ENCODE measurements around the gene ROBO1.

ROBO1 gene

DNA sequence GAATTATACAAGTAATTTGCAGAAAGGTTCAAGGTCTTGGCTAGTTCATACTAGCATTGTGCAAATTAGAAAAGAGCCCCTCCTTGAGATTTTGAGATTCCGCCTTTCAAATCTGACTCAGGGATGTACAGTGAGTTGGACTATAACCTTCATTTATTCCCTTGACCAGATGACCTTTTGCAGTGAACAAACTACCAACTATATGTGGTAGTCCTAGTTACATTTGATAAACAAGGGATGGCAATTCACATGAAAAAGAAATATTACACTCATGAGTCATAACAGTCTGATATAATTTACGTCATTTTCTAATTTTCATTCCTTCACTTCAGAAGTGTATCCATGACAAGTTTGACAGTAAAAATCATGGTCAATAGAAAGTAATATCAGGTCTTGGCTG, 860.4 kb downstream of the ROBO1 start:
- Histone ChIP-seq H3K4me1 (ENCODE audit: control insufficient read depth in 2 of 2, insufficient read depth in 2 of 2, low read length in 2 of 2) (no peaks in the 10 kb centered on the region), H3K9me3 (ENCODE audit: control insufficient read depth in 2 of 2, low read length in 2 of 2) (no peaks in the 10 kb centered on the region), H3K27me3 (ENCODE audit: control insufficient read depth in 2 of 2, insufficient read depth in 2 of 2, low read length in 2 of 2) (no peaks in the 10 kb centered on the region), H3K4me3 (ENCODE audit: low read length in 2 of 2) (no peak overlapping the region), H3K36me3 (ENCODE audit: control insufficient read depth in 2 of 2, insufficient read depth in 2 of 2, low read length in 2 of 2) (no peaks in the 10 kb centered on the region), H3K9ac (ENCODE audit: low read depth in 1 of 2, low read length in 2 of 2) (no peak overlapping the region), H3K27ac (ENCODE audit: low read depth in 2 of 2, low read length in 2 of 2) (no peak overlapping the region)

DNA sequence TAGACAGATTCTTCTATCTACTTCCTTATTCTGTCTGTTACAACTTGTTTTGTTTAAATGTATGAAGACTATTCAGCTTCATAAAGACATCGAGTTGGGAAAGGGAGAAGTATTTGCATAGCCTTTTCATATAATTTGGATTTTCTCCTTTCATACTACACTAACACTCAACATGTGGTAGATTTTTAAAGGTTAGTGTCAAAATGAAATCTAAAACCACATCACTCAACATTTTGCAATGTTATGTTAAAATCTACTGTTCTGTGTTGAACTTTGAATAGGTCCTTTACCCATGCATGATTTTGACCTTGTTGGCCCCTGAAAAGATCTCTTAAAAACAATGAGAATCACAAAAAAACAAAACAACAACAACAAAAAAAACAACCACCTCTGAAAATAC, 860.9 kb downstream of the ROBO1 start:
- Histone ChIP-seq H3K9ac (ENCODE audit: low read depth in 1 of 2, low read length in 2 of 2) (no peak overlapping the region), H3K4me1 (ENCODE audit: control insufficient read depth in 2 of 2, insufficient read depth in 2 of 2, low read length in 2 of 2) (no peaks in the 10 kb centered on the region), H3K9me3 (ENCODE audit: control insufficient read depth in 2 of 2, low read length in 2 of 2) (no peaks in the 10 kb centered on the region), H3K4me3 (ENCODE audit: low read length in 2 of 2) (no peak overlapping the region), H3K27me3 (ENCODE audit: control insufficient read depth in 2 of 2, insufficient read depth in 2 of 2, low read length in 2 of 2) (no peaks in the 10 kb centered on the region), H3K27ac (ENCODE audit: low read depth in 2 of 2, low read length in 2 of 2) (no peak overlapping the region), H3K36me3 (ENCODE audit: control insufficient read depth in 2 of 2, insufficient read depth in 2 of 2, low read length in 2 of 2) (no peaks in the 10 kb centered on the region)

DNA sequence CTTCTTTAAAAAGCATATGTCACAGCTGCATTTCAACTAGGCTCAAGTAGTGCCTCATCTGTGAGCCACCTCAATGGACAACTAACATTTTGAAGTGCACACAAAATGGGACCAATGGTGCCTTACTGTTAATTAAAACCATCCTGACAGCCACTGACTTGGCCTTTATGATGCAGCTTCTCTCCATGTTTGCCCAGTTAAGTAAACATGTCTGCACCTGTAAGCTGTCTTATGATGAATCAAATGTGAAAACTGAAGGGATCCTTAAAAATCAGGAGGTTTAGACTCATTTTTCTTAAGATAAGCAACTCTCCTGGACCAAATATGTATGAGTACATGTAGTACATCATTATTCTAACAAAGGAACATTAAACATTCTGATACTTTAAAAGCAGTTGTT, 861.6 kb downstream of the ROBO1 start:
- Histone ChIP-seq H3K9me3 (ENCODE audit: control insufficient read depth in 2 of 2, low read length in 2 of 2) (no peaks in the 10 kb centered on the region), H3K27me3 (ENCODE audit: control insufficient read depth in 2 of 2, insufficient read depth in 2 of 2, low read length in 2 of 2) (no peaks in the 10 kb centered on the region), H3K36me3 (ENCODE audit: control insufficient read depth in 2 of 2, insufficient read depth in 2 of 2, low read length in 2 of 2) (no peaks in the 10 kb centered on the region), H3K4me3 (ENCODE audit: low read length in 2 of 2) (no peak overlapping the region), H3K27ac (ENCODE audit: low read depth in 2 of 2, low read length in 2 of 2) (no peak overlapping the region), H3K9ac (ENCODE audit: low read depth in 1 of 2, low read length in 2 of 2) (no peak overlapping the region), H3K4me1 (ENCODE audit: control insufficient read depth in 2 of 2, insufficient read depth in 2 of 2, low read length in 2 of 2) (no peaks in the 10 kb centered on the region)

DNA sequence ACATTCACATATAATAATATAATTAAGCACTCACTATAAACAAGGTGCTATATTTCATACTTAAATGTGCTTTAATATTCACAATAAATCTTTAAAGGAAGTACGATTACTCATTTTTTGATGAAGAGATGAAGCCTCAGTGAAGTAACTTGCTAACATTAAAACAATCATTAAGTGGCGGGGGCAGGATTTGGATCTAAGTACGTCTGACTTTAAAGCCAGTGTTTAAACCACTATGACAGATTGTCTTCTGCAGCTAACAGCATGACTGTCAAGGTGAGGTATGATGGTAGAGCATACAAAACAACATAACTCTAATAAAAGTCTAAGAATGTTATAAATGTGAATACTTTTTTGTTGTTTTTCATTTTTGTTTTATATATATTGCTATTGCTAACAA, 862.1 kb downstream of the ROBO1 start:
- no peak overlapping the region for H3K9ac ChIP-seq (ENCODE audit: low read depth in 1 of 2, low read length in 2 of 2)
- no peaks in the 10 kb centered on the region for H3K4me1 ChIP-seq (ENCODE audit: control insufficient read depth in 2 of 2, insufficient read depth in 2 of 2, low read length in 2 of 2)
- H3K9me3 ChIP-seq (ENCODE audit: control insufficient read depth in 2 of 2, low read length in 2 of 2), result no peaks in the 10 kb centered on the region
- no peaks in the 10 kb centered on the region for H3K36me3 ChIP-seq (ENCODE audit: control insufficient read depth in 2 of 2, insufficient read depth in 2 of 2, low read length in 2 of 2)
- H3K4me3 ChIP-seq (ENCODE audit: low read length in 2 of 2), result no peak overlapping the region
- H3K27ac ChIP-seq (ENCODE audit: low read depth in 2 of 2, low read length in 2 of 2), result no peak overlapping the region
- no peaks in the 10 kb centered on the region for H3K27me3 ChIP-seq (ENCODE audit: control insufficient read depth in 2 of 2, insufficient read depth in 2 of 2, low read length in 2 of 2)

DNA sequence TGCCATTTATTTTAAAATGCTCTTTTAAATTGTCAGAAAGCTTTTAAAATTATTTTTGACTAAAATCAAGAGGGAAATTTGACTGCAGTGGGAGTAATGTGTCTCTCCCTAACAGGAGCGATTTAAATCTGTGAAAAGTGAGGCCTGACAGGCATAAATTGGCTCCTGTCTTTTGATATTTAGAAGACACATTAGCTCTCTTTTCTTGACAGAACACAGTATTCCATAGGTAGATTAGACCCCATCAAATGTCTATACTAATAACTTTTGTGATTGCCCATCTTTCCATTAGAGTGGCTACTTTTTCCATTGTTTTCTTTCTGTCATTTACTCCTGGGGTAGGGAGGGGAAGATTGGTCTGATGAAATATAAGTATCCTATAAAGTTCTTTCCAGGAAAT, 866.3 kb downstream of the ROBO1 start:
- Histone ChIP-seq H3K27me3 (ENCODE audit: control insufficient read depth in 2 of 2, insufficient read depth in 2 of 2, low read length in 2 of 2) (no peaks in the 10 kb centered on the region), H3K9ac (ENCODE audit: low read depth in 1 of 2, low read length in 2 of 2) (no peak overlapping the region), H3K27ac (ENCODE audit: low read depth in 2 of 2, low read length in 2 of 2) (no peak overlapping the region), H3K4me3 (ENCODE audit: low read length in 2 of 2) (no peak overlapping the region), H3K9me3 (ENCODE audit: control insufficient read depth in 2 of 2, low read length in 2 of 2) (no peaks in the 10 kb centered on the region), H3K36me3 (ENCODE audit: control insufficient read depth in 2 of 2, insufficient read depth in 2 of 2, low read length in 2 of 2) (no peaks in the 10 kb centered on the region), H3K4me1 (ENCODE audit: control insufficient read depth in 2 of 2, insufficient read depth in 2 of 2, low read length in 2 of 2) (no peaks in the 10 kb centered on the region)

DNA sequence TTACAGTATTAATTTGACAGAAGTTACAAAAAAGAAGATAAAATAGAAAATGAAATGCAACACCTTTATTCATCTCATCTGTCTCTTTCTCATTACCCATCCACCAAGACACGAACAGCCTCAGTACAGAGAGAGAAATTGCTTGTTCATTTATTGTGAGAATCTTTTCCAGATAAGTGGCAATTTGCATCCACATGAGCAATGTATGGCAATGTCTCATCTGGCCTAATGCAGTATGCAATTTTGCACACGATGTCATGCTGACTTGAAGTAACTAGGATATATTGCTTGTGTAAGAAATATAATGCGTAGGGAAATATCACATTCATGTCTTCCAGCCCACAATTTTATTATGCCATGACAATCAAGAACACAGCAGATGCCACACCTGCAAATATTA, 866.9 kb downstream of the ROBO1 start:
- no peak overlapping the region for H3K9ac ChIP-seq (ENCODE audit: low read depth in 1 of 2, low read length in 2 of 2)
- H3K27me3 ChIP-seq (ENCODE audit: control insufficient read depth in 2 of 2, insufficient read depth in 2 of 2, low read length in 2 of 2), result no peaks in the 10 kb centered on the region
- no peaks in the 10 kb centered on the region for H3K9me3 ChIP-seq (ENCODE audit: control insufficient read depth in 2 of 2, low read length in 2 of 2)
- H3K27ac ChIP-seq (ENCODE audit: low read depth in 2 of 2, low read length in 2 of 2), result no peak overlapping the region
- H3K4me3 ChIP-seq (ENCODE audit: low read length in 2 of 2), result no peak overlapping the region
- H3K36me3 ChIP-seq (ENCODE audit: control insufficient read depth in 2 of 2, insufficient read depth in 2 of 2, low read length in 2 of 2), result no peaks in the 10 kb centered on the region
- H3K4me1 ChIP-seq (ENCODE audit: control insufficient read depth in 2 of 2, insufficient read depth in 2 of 2, low read length in 2 of 2), result no peaks in the 10 kb centered on the region

DNA sequence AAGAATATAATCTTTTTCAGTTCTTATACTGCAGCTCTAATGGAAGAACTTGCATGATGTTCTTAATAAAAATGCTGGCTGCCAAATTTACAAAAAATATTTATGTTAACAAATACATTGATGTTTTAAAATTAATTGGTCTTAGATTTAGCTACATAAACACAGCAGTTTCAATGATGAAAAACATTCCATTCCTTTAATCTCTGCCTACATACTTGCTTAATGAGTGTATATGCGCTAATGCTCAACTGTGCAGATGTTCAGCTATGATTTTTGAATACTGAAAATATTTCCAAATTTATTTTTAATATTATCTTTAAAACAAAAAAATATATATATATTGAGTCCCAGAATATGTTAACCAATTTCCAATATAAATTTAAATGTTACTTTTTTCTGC, 867.4 kb downstream of the ROBO1 start:
- H3K9ac ChIP-seq (ENCODE audit: low read depth in 1 of 2, low read length in 2 of 2), result no peak overlapping the region
- no peak overlapping the region for H3K4me3 ChIP-seq (ENCODE audit: low read length in 2 of 2)
- H3K4me1 ChIP-seq (ENCODE audit: control insufficient read depth in 2 of 2, insufficient read depth in 2 of 2, low read length in 2 of 2), result no peaks in the 10 kb centered on the region
- H3K36me3 ChIP-seq (ENCODE audit: control insufficient read depth in 2 of 2, insufficient read depth in 2 of 2, low read length in 2 of 2), result no peaks in the 10 kb centered on the region
- H3K27ac ChIP-seq (ENCODE audit: low read depth in 2 of 2, low read length in 2 of 2), result no peak overlapping the region
- no peaks in the 10 kb centered on the region for H3K9me3 ChIP-seq (ENCODE audit: control insufficient read depth in 2 of 2, low read length in 2 of 2)
- no peaks in the 10 kb centered on the region for H3K27me3 ChIP-seq (ENCODE audit: control insufficient read depth in 2 of 2, insufficient read depth in 2 of 2, low read length in 2 of 2)

DNA sequence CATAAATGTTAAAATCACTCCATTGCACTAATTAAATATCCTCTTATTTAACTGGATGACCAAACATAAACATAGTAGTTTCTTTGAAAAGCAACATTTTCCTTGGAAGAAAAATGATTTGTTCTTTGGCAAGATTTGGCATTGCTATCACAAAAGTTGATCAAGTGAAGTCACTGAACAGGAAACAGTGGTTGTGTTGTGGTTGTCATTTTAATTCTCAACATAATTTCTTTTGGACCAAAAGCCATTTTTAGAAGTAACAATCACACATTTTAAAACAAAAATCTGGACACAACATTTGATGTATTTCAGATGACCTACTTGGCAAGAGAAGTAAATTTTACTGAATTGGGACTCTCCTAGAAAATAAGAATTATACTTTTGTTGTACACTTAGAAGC, 872.3 kb downstream of the ROBO1 start:
- Histone ChIP-seq H3K9ac (ENCODE audit: low read depth in 1 of 2, low read length in 2 of 2) (no peak overlapping the region), H3K27me3 (ENCODE audit: control insufficient read depth in 2 of 2, insufficient read depth in 2 of 2, low read length in 2 of 2) (no peaks in the 10 kb centered on the region), H3K9me3 (ENCODE audit: control insufficient read depth in 2 of 2, low read length in 2 of 2) (no peaks in the 10 kb centered on the region), H3K4me1 (ENCODE audit: control insufficient read depth in 2 of 2, insufficient read depth in 2 of 2, low read length in 2 of 2) (no peaks in the 10 kb centered on the region), H3K4me3 (ENCODE audit: low read length in 2 of 2) (no peak overlapping the region), H3K36me3 (ENCODE audit: control insufficient read depth in 2 of 2, insufficient read depth in 2 of 2, low read length in 2 of 2) (no peaks in the 10 kb centered on the region), H3K27ac (ENCODE audit: low read depth in 2 of 2, low read length in 2 of 2) (no peak overlapping the region)

DNA sequence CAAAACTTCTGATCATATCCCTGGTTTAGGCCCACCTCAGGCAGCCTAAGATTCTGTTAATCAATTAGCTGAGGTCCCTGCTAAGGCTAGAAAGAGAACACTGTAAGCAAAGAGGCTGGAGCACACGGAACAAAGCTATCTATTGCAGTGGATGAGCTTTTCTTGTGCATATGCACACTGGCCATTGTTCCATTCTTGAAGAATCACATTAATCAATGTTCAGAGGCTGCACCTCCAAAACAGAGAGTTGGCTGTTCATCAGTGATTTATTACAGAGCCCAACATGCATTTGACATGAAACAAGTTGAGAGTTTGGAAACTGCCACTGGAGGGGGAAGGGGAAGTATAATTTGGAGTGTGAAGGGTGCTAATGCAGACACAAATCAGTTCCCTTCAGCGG, 873.0 kb downstream of the ROBO1 start:
- Histone ChIP-seq H3K4me1 (ENCODE audit: control insufficient read depth in 2 of 2, insufficient read depth in 2 of 2, low read length in 2 of 2) (no peaks in the 10 kb centered on the region), H3K4me3 (ENCODE audit: low read length in 2 of 2) (no peak overlapping the region), H3K36me3 (ENCODE audit: control insufficient read depth in 2 of 2, insufficient read depth in 2 of 2, low read length in 2 of 2) (no peaks in the 10 kb centered on the region), H3K9ac (ENCODE audit: low read depth in 1 of 2, low read length in 2 of 2) (no peak overlapping the region), H3K27ac (ENCODE audit: low read depth in 2 of 2, low read length in 2 of 2) (no peak overlapping the region), H3K9me3 (ENCODE audit: control insufficient read depth in 2 of 2, low read length in 2 of 2) (no peaks in the 10 kb centered on the region), H3K27me3 (ENCODE audit: control insufficient read depth in 2 of 2, insufficient read depth in 2 of 2, low read length in 2 of 2) (no peaks in the 10 kb centered on the region)

DNA sequence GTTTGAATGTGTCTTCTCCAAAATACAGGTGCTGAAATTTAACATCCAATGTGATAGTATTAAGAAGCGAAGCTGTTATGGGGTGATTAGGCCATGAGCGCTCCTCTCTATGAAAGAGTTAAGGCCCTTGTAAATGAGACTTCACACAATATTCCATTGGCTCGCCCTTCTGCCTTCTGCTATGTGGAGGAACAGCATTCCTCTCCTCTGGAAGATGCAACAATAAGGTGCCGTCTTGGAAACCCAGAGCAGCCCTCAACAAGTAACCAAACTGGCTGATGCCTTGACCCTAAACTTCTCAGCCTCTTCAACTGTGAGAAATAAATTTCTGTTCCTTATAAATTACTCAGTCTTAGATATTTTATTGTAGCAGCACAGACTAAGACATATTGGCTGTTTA, 874.6 kb downstream of the ROBO1 start:
- Histone ChIP-seq H3K27ac (ENCODE audit: low read depth in 2 of 2, low read length in 2 of 2) (no peak overlapping the region), H3K4me3 (ENCODE audit: low read length in 2 of 2) (no peak overlapping the region), H3K9ac (ENCODE audit: low read depth in 1 of 2, low read length in 2 of 2) (no peak overlapping the region), H3K9me3 (ENCODE audit: control insufficient read depth in 2 of 2, low read length in 2 of 2) (no peaks in the 10 kb centered on the region), H3K36me3 (ENCODE audit: control insufficient read depth in 2 of 2, insufficient read depth in 2 of 2, low read length in 2 of 2) (no peaks in the 10 kb centered on the region), H3K4me1 (ENCODE audit: control insufficient read depth in 2 of 2, insufficient read depth in 2 of 2, low read length in 2 of 2) (no peaks in the 10 kb centered on the region), H3K27me3 (ENCODE audit: control insufficient read depth in 2 of 2, insufficient read depth in 2 of 2, low read length in 2 of 2) (no peaks in the 10 kb centered on the region)

DNA sequence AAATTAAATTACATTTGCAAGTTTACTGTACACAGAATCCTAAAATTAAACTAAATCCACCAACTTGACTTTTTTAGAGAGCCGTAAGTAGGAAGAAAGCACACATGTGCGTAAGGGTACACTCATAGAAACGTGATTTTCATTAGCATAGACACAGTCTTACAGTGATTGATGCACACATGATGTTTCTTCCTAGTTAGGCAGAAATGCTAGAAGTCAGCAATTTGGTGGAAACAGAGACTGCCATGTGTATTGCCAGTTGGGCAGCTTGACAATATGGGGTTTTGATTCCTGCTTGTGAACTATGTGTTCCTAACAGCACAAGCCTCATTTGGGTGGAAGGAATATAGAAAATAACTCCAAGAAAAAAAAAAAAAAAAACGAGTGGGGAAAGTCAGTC, 878.5 kb downstream of the ROBO1 start:
- Histone ChIP-seq H3K4me1 (ENCODE audit: control insufficient read depth in 2 of 2, insufficient read depth in 2 of 2, low read length in 2 of 2) (no peaks in the 10 kb centered on the region), H3K27me3 (ENCODE audit: control insufficient read depth in 2 of 2, insufficient read depth in 2 of 2, low read length in 2 of 2) (no peaks in the 10 kb centered on the region), H3K36me3 (ENCODE audit: control insufficient read depth in 2 of 2, insufficient read depth in 2 of 2, low read length in 2 of 2) (no peaks in the 10 kb centered on the region), H3K27ac (ENCODE audit: low read depth in 2 of 2, low read length in 2 of 2) (no peak overlapping the region), H3K4me3 (ENCODE audit: low read length in 2 of 2) (no peak overlapping the region), H3K9ac (ENCODE audit: low read depth in 1 of 2, low read length in 2 of 2) (no peak overlapping the region), H3K9me3 (ENCODE audit: control insufficient read depth in 2 of 2, low read length in 2 of 2) (no peaks in the 10 kb centered on the region)

Data from mucosa of rectum (tissue), 2 donors.